Natural killer cell (primary cell): ENCODE results near the gene KDM5A. TPM values are rescaled to one million over a fixed set of nuclear protein-coding genes. Genes with fewer than 3 reads are reported as not detected.
"Not testable (repeated sequence)": the region's sequence is repeated elsewhere in the genome, so short reads cannot be mapped to it uniquely, and the experiment has no call there.

ENCODE experiments used
- ATAC-seq, 3 donors: fragments of 150-1000 bp in 2 of 3; fragments of 200-7000 bp in 1 of 3; cut with Tn5 transposase; 1 replicate in 1 of 3; 2 replicates in 2 of 3; pipeline ENCODE4 v1.10.0; 2021; ENCODE audit warnings: mild to moderate bottlenecking in 2 of 3, moderate library complexity in 2 of 3
- DNase-seq, 2 donors: peaks; one replicate each; pipeline versions ENCODE4 v3.0.0 to v3.0.0-alpha.2; 2013 to 2021; ENCODE audit warnings: mixed read lengths in 1 of 2
- H3K27ac ChIP-seq: one replicate; pipeline ENCODE4 v1.5.1; 2013; ENCODE audit warnings: mild to moderate bottlenecking, low read length
- H3K27me3 ChIP-seq: one replicate; pipeline ENCODE4 v1.6.1; 2013; ENCODE audit warnings: low read length; ENCODE audit not compliant: control insufficient read depth, insufficient read depth
- H3K36me3 ChIP-seq: one replicate; pipeline ENCODE4 v1.6.1; 2013; ENCODE audit warnings: low read length; ENCODE audit not compliant: control insufficient read depth, insufficient read depth
- H3K4me1 ChIP-seq: one replicate; pipeline ENCODE4 v1.6.1; 2013; ENCODE audit warnings: low read length; ENCODE audit not compliant: control insufficient read depth, insufficient read depth
- H3K4me3 ChIP-seq: one replicate; pipeline ENCODE4 v1.5.1; 2013; ENCODE audit warnings: low read length
- H3K9me3 ChIP-seq: one replicate; pipeline ENCODE4 v1.6.1; 2013; ENCODE audit warnings: low read length; ENCODE audit not compliant: control insufficient read depth, insufficient read depth
- H3K27ac Mint-ChIP-seq, 2 donors: one replicate each; pipeline ENCODE4 v1.8.0; 2022; ENCODE audit warnings: mild to moderate bottlenecking in 2 of 2, mixed read lengths in 2 of 2, moderate library complexity in 1 of 2
- H3K27me3 Mint-ChIP-seq, 2 donors: one replicate each; pipeline ENCODE4 v1.8.0; 2022; ENCODE audit warnings: low read depth in 2 of 2, mixed read lengths in 2 of 2
- H3K36me3 Mint-ChIP-seq: one replicate; pipeline ENCODE4 v1.8.0; 2022; ENCODE audit warnings: mixed read lengths
- H3K4me1 Mint-ChIP-seq, 2 donors: one replicate each; pipeline ENCODE4 v1.8.0; 2022; ENCODE audit warnings: mixed read lengths in 2 of 2
- H3K4me3 Mint-ChIP-seq: one replicate; pipeline ENCODE4 v1.8.0; 2022; ENCODE audit warnings: mild to moderate bottlenecking, moderate library complexity, mixed read lengths
- H3K9me3 Mint-ChIP-seq, 2 donors: one replicate each; pipeline ENCODE4 v1.8.0; 2022; ENCODE audit warnings: mixed read lengths in 2 of 2
- CTCF ChIP-seq: fragments of 200-600 bp; IDR thresholded peaks from one replicate; pipeline ENCODE4 v1.8.0; 2022; ENCODE audit warnings: antibody characterized with exemption
- WGBS: methylation state at CpG from one replicate; pipeline ENCODE4 v1.1.7; 2013; ENCODE audit warnings: missing lambda C conversion rate; ENCODE audit not compliant: insufficient coverage; 5-methylcytosine and 5-hydroxymethylcytosine counted together
- intact Hi-C: fragments of 100-400 bp; cut with micrococcal nuclease; formaldehyde crosslinking; loops from one replicate; pipeline ENCODE4 v1.14.2; 2022
- total RNA-seq, 4 donors: library from RNA; stranded (reverse); fragments of 120-200 nt in 1 of 4; gene quantifications; one replicate each; pipeline versions ENCODE4 v1.2.3 to v1.2.4, GENCODE V29; 2013 to 2022

Gene KDM5A
- total RNA-seq, 3 donors from 2014 or later (not counting 1 experiment from before 2014, with no cell fraction given): 175 to 194 (median 184) TPM

- TF ChIP-seq CTCF: no peak
- ATAC-seq (no peak), DNase-seq (no peak)
- Mint-ChIP-seq H3K36me3 (peaks cover 13% of the 10 kb centered on the region), H3K27ac (peak overlapping the region; percentile 19 to 56), H3K4me1 (peaks cover 16 to 27% of the 10 kb centered on the region in 2 donors), H3K4me3 (no peak overlapping the region), H3K27me3 (no peaks in the 10 kb centered on the region), H3K9me3 (no peaks in the 10 kb centered on the region)
- H3K36me3 ChIP-seq: peaks cover 65% of the 10 kb centered on the region
- no peaks in the 10 kb centered on the region for H3K4me1 ChIP-seq
- no CpG with 5 or more reads among the region's 1 CpG for WGBS
- H3K27me3 ChIP-seq: no peaks in the 10 kb centered on the region
- H3K4me3 ChIP-seq: no peak overlapping the region
- peaks cover 5% of the 10 kb centered on the region for H3K9me3 ChIP-seq
- H3K27ac ChIP-seq: no peak overlapping the region
- intact Hi-C loops: no loop called here
Observed at GRCh38 chr12:367972-368371, 21.1 kb downstream of the KDM5A start.

- no peak overlapping the region for H3K4me3 Mint-ChIP-seq
- Histone ChIP-seq H3K27me3 (no peaks in the 10 kb centered on the region), H3K9me3 (peaks cover 5% of the 10 kb centered on the region), H3K36me3 (peaks cover 76% of the 10 kb centered on the region), H3K4me3 (no peak overlapping the region), H3K4me1 (no peaks in the 10 kb centered on the region), H3K27ac (no peak overlapping the region)
- peak overlapping the region in 1 of 2 donors; percentile 38 for H3K27ac Mint-ChIP-seq
- H3K36me3 Mint-ChIP-seq: peaks cover 21% of the 10 kb centered on the region
- peaks cover 16 to 34% of the 10 kb centered on the region in 2 donors for H3K4me1 Mint-ChIP-seq
- DNase-seq (no peak), ATAC-seq (no peak)
- WGBS: 100% methylated on average over 2 of the region's 2 CpGs
- TF ChIP-seq CTCF: no peak
- no peaks in the 10 kb centered on the region for H3K9me3 Mint-ChIP-seq
- intact Hi-C loops: no loop called here
- H3K27me3 Mint-ChIP-seq: no peaks in the 10 kb centered on the region
Observed at GRCh38 chr12:366820-367219, 22.3 kb downstream of the KDM5A start.

GRCh38 chr12:359091-359490 lies 30.0 kb downstream of the KDM5A start:
- ATAC-seq: no peak
- no peak for TF ChIP-seq CTCF
- H3K27ac Mint-ChIP-seq: peak overlapping the region in 1 of 2 donors; percentile 81
- no peak overlapping the region for H3K4me3 ChIP-seq
- H3K9me3 Mint-ChIP-seq: no peaks in the 10 kb centered on the region
- peaks cover 30% of the 10 kb centered on the region for H3K36me3 Mint-ChIP-seq
- H3K36me3 ChIP-seq: peaks cover 82% of the 10 kb centered on the region
- 100% methylated on average over 1 of the region's 1 CpG for WGBS
- intact Hi-C loops: no loop called here
- H3K4me1 ChIP-seq: no peaks in the 10 kb centered on the region
- peaks cover 21 to 36% of the 10 kb centered on the region in 2 donors for H3K4me1 Mint-ChIP-seq
- H3K27me3 Mint-ChIP-seq: no peaks in the 10 kb centered on the region
- H3K4me3 Mint-ChIP-seq: no peak overlapping the region
- H3K9me3 ChIP-seq: no peaks in the 10 kb centered on the region
- H3K27me3 ChIP-seq: no peaks in the 10 kb centered on the region
- DNase-seq: no peak
- H3K27ac ChIP-seq: no peak overlapping the region

- H3K4me3 Mint-ChIP-seq: no peak overlapping the region
- 94% methylated on average over 7 of the region's 7 CpGs for WGBS
- H3K9me3 Mint-ChIP-seq: no peaks in the 10 kb centered on the region
- peaks cover 79% of the 10 kb centered on the region for H3K36me3 ChIP-seq
- peak overlapping the region; percentile 24 to 41 for H3K27ac Mint-ChIP-seq
- H3K4me1 Mint-ChIP-seq: peaks cover 20 to 21% of the 10 kb centered on the region in 2 donors
- ATAC-seq (no peak), DNase-seq (no peak)
- no peaks in the 10 kb centered on the region for H3K9me3 ChIP-seq
- intact Hi-C loops: no loop called here
- no peak overlapping the region for H3K4me3 ChIP-seq
- no peaks in the 10 kb centered on the region for H3K27me3 Mint-ChIP-seq
- peaks cover 18% of the 10 kb centered on the region for H3K36me3 Mint-ChIP-seq
- H3K4me1 ChIP-seq: no peaks in the 10 kb centered on the region
- no peaks in the 10 kb centered on the region for H3K27me3 ChIP-seq
- TF ChIP-seq CTCF: no peak
- no peak overlapping the region for H3K27ac ChIP-seq
Observed at GRCh38 chr12:356276-356988, 32.7 kb downstream of the KDM5A start.

GRCh38 chr12:351197-351596 lies 37.9 kb downstream of the KDM5A start:
- no CpG with 5 or more reads among the region's 4 CpGs for WGBS
- H3K9me3 Mint-ChIP-seq, H3K4me1 ChIP-seq, H3K4me3 Mint-ChIP-seq, H3K27me3 ChIP-seq, H3K27ac Mint-ChIP-seq, ATAC-seq, intact Hi-C loops, H3K27me3 Mint-ChIP-seq, H3K4me3 ChIP-seq, DNase-seq, H3K9me3 ChIP-seq, H3K27ac ChIP-seq: not testable (repeated sequence)
- Mint-ChIP-seq H3K36me3 (peaks cover 18% of the 10 kb centered on the region), H3K4me1 (peaks cover 13 to 16% of the 10 kb centered on the region in 2 donors)
- peaks cover 61% of the 10 kb centered on the region for H3K36me3 ChIP-seq
